HCT116 (cell line): ENCODE results near the gene ATG4C.

Experiments used
- CEBPB ChIP-seq: IDR thresholded peaks from 2 replicates; pipeline ENCODE4 v1.6.1; 2012; ENCODE audit warnings: low read depth
- CTCF ChIP-seq, 3 experiments: fragments of 200-600 bp in 1 of 3; sonication (generic) in 1 of 3; IDR thresholded peaks in 2 of 3; conservative IDR thresholded peaks in 1 of 3; 2 replicates each; pipeline ENCODE4 v1.5.1; 2012 to 2017; ENCODE audit warnings: low read depth in 2 of 3, low read length in 2 of 3, antibody characterized with exemption in 1 of 3, borderline replicate concordance in 1 of 3, control low read depth in 1 of 3, mild to moderate bottlenecking in 1 of 3, mixed read lengths in 1 of 3, mixed run types in 1 of 3, moderate library complexity in 1 of 3; ENCODE audit not compliant: insufficient read depth in 1 of 3
- ELF1 ChIP-seq: IDR thresholded peaks from 2 replicates; pipeline ENCODE4 v1.6.1; 2012; ENCODE audit warnings: low read depth, borderline replicate concordance
- EZH2 ChIP-seq: fragments of 200-600 bp; sonication (generic); IDR thresholded peaks from 2 replicates; pipeline ENCODE4 v1.6.1; 2017; ENCODE audit warnings: antibody characterized with exemption, mixed run types
- EZH2phosphoT487 ChIP-seq: fragments of 200-600 bp; IDR thresholded peaks from 2 replicates; pipeline ENCODE4 v1.6.1; 2018; ENCODE audit warnings: antibody characterized with exemption, borderline replicate concordance
- JUND ChIP-seq: IDR thresholded peaks from 2 replicates; pipeline ENCODE4 v1.6.1; 2012
- MAX ChIP-seq: IDR thresholded peaks from 2 replicates; pipeline ENCODE4 v1.6.1; 2012
- POLR2A ChIP-seq: IDR thresholded peaks from 2 replicates; pipeline ENCODE4 v1.7.0; 2011; ENCODE audit warnings: borderline replicate concordance; ENCODE audit not compliant: insufficient read depth, insufficient read length; ENCODE audit errors: extremely low read depth
- POLR2AphosphoS5 ChIP-seq: IDR thresholded peaks from 2 replicates; pipeline ENCODE4 v1.6.1; 2011; ENCODE audit warnings: mild to moderate bottlenecking, low read depth, low read length, moderate library complexity
- RAD21 ChIP-seq: IDR thresholded peaks from 2 replicates; pipeline ENCODE4 v1.6.1; 2012; ENCODE audit warnings: low read depth, mild to moderate bottlenecking
- TCF7L2 ChIP-seq: IDR thresholded peaks from 2 replicates; pipeline ENCODE4 v1.7.0; 2011; ENCODE audit warnings: borderline replicate concordance, inconsistent platforms; ENCODE audit not compliant: insufficient read depth, insufficient read length; ENCODE audit errors: extremely low read depth
- YY1 ChIP-seq: IDR thresholded peaks from 2 replicates; pipeline ENCODE4 v1.6.1; 2011; ENCODE audit warnings: low read length, low read depth, moderate library complexity, mild to moderate bottlenecking; ENCODE audit not compliant: insufficient replicate concordance; ENCODE audit errors: extremely low read depth
- ZFX ChIP-seq: fragments of 450-650 bp; IDR thresholded peaks from 2 replicates; pipeline ENCODE4 v1.6.1; 2017
- TF ChIP-seq, protein P1 (sequence below): IDR thresholded peaks from 2 replicates; pipeline ENCODE4 v1.6.1; 2012; ENCODE audit warnings: low read depth

DNA sequence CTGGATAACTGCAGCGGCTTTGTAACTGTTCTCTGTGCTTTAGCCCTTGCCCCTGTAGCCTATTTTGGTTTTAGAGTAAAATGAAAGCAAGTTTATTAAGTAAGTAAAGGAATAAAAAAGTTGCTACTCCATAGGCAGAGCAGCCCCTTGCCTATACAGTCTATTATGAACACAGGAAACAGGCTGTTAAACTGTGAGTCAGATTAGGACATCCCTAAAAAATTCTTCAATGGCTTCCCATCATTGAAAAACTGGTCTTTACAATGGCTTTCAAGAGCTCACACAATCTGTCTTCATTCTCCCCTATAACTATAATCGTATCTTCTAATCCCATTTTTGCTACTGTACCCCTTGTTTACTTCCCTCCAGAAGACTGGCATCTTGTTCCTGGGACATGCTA, 43.0 kb downstream of the ATG4C start:
- TF ChIP-seq CTCF (IDR thresholded peaks at IDR 0.05 in 2 of 3, conservative IDR thresholded peaks at IDR 0.05 in 1 of 3; ENCODE audit: borderline replicate concordance in 1 of 3, insufficient read depth in 1 of 3, low read depth in 2 of 3, low read length in 2 of 3): no peak
- TF ChIP-seq POLR2A: no peak
- TF ChIP-seq ZFX: no peak
- TF ChIP-seq RAD21: no peak
- TF ChIP-seq ELF1: no peak
- no peak for TF ChIP-seq EZH2
- TF ChIP-seq JUND: no peak
- no peak for TF ChIP-seq POLR2AphosphoS5
- TF ChIP-seq YY1: no peak
- TF ChIP-seq, protein P1, sequence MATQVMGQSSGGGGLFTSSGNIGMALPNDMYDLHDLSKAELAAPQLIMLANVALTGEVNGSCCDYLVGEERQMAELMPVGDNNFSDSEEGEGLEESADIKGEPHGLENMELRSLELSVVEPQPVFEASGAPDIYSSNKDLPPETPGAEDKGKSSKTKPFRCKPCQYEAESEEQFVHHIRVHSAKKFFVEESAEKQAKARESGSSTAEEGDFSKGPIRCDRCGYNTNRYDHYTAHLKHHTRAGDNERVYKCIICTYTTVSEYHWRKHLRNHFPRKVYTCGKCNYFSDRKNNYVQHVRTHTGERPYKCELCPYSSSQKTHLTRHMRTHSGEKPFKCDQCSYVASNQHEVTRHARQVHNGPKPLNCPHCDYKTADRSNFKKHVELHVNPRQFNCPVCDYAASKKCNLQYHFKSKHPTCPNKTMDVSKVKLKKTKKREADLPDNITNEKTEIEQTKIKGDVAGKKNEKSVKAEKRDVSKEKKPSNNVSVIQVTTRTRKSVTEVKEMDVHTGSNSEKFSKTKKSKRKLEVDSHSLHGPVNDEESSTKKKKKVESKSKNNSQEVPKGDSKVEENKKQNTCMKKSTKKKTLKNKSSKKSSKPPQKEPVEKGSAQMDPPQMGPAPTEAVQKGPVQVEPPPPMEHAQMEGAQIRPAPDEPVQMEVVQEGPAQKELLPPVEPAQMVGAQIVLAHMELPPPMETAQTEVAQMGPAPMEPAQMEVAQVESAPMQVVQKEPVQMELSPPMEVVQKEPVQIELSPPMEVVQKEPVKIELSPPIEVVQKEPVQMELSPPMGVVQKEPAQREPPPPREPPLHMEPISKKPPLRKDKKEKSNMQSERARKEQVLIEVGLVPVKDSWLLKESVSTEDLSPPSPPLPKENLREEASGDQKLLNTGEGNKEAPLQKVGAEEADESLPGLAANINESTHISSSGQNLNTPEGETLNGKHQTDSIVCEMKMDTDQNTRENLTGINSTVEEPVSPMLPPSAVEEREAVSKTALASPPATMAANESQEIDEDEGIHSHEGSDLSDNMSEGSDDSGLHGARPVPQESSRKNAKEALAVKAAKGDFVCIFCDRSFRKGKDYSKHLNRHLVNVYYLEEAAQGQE: no peak
- no peak for TF ChIP-seq CEBPB
- TF ChIP-seq MAX: no peak
- no peak for TF ChIP-seq TCF7L2
- TF ChIP-seq EZH2phosphoT487: no peak
